OCI-M1 (cell line): ENCODE data around the gene MVD.

Experiments used
- DNase-seq: peaks from one replicate; lab custom pipeline; 2025; lab: John Stamatoyannopoulos, UW

The MVD gene

DNA sequence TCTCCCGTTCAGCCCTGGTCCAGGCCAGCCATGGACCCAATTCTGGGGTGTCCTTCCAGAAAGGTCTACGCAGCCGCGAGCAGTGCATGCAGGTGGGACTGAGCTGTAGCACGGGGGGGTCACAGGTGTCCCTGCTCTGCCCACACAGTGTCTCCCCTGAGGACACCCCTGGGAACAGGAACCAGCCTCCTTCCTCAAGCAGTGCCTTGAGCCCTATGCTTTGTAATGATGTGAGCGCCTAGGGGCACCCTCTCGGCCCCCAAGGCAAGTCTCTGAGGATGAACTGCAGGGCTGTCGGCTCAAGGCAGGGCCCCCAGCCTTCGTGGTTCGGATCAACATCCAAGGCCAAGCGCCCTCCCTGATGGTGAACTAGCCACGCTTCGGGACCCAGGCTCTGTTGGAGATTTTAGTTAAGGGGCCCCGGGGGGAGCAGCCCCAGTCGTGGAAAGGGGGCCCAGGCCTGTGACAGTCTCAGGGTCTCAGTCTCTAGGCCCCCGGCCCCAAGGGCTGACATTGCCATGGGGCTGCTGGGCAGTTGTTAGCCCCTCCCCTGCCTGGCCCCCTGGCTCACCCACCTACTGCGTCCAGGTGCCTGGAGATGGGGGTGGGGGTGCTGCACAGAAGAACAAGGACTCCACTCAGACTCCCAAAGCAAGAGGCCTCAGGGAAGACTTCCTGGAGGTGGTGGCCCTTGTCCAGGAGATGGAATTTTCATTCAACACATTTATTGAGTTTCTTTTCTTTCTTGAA is 22.2 kb downstream of the MVD start:
- no peak for DNase-seq

DNA sequence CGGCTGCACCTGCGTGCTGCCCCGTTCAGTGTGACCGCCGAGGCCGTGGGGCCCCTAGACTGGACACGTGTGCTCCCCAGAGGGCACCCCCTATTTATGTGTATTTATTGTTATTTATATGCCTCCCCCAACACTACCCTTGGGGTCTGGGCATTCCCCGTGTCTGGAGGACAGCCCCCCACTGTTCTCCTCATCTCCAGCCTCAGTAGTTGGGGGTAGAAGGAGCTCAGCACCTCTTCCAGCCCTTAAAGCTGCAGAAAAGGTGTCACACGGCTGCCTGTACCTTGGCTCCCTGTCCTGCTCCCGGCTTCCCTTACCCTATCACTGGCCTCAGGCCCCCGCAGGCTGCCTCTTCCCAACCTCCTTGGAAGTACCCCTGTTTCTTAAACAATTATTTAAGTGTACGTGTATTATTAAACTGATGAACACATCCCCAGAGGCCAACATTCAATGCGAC is 22.8 kb downstream of the MVD start:
- DNase-seq = no peak

DNA sequence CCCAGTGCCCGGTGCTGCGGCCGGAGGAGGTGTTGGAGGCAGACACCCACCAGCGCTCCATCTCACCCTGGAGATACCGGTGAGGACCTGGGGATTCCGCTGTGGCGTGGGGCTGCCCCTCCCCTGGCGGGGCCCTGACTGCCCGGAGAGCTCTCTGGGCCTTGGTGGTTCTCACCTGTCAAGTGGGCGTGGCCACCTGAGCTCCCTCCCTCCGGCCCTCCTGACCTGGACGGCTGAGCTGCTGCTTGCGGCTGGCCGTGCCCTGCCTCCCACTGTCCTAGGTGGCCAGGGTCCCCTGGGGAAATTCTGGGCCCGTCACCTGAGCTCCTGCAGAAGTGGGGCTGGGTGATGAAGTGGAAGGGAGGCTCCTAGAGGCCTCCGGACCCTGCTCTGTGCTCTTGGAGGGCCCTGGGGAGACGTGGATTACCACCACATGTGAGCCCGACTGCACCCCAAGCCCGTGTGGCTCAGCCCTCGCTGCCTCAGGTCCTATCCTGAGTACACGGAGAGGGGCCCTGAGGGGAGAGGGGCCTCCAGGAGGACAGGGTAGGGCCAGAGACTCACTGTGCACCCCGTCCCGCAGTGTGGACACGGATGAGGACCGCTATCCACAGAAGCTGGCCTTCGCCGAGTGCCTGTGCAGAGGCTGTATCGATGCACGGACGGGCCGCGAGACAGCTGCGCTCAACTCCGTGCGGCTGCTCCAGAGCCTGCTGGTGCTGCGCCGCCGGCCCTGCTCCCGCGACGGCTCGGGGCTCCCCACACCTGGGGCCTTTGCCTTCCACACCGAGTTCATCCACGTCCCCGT is 23.5 kb downstream of the MVD start:
- DNase-seq = no peak

DNA sequence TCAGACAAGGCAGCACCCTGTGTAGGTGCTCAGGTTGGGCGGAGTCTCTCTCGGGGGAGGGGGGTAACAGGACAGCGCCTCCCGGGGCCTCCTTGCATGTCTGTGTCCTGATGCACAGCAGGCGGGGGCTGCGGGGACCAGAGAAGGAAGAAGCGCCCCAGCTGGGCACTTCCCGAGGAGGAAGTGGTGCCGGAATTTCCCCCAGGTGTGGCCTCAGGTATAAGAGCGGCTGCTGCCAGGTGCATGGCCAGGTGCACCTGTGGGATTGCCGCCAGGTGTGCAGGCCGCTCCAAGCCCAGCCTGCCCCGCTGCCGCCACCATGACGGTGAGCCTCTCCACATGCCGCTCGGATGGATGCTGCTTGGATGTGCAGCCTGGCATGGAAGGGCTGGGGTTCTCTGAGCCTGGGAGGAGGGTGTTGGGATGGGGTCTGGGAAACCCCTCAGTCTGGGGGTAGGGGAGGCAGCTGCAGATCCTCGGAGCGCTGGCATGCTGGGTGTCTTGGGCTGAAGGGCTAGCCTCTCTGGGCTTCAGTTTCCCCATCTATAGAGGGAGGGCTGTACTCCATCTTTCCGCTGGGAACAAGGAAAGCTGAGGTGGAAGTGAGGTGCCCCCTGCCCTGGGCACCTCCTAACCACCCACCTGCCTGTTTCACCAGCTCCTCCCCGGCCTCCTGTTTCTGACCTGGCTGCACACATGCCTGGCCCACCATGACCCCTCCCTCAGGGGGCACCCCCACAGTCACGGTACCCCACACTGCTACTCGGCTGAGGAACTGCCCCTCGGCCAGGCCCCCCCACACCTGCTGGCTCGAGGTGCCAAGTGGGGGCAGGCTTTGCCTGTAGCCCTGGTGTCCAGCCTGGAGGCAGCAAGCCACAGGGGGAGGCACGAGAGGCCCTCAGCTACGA is 24.3 kb downstream of the MVD start, which contains the start of gene IL17C:
Gene IL17C, plus strand, starts transcription at position 250 of the 908 bp plus-strand sequence. Its CDS starts 70 bp downstream, at position 320.
- no peak for DNase-seq

DNA sequence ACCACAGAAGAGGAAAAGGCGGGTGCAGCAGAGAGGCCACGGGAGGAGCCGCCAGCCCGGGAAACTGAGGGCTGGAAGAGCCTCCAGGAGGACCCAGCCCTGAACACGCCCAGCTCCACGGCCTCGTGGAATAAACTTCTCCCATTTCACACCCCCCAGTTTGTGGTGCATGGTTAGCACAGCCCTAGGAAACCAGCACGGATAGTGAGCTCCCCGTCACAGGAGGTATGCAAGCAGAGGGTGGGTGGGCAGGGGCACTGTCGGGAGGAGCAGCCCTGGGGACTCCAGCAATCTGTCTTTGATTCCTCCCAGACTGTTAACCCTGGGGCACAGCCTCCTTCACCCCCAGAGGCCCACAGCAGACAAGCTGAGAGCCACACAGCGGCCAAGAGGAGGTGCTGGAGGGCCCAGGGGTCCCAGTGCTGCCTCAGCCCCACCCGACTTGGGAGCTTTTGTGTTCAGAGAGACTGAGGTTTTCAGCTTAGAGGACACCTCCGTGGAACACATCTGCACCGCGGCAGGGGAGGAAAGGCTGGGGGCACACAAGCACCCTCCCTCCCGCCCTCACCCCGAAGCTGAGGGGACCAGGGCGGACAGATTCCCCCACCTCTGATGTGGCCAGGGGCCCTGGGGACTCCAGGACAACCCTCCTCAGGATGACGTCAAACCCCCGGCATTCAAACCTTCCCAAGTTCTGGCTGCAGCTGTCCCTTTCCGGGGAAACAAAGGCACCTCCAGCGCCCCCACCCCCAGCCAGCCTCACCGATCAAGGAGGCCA is 26.2 kb downstream of the MVD start:
- no peak for DNase-seq

DNA sequence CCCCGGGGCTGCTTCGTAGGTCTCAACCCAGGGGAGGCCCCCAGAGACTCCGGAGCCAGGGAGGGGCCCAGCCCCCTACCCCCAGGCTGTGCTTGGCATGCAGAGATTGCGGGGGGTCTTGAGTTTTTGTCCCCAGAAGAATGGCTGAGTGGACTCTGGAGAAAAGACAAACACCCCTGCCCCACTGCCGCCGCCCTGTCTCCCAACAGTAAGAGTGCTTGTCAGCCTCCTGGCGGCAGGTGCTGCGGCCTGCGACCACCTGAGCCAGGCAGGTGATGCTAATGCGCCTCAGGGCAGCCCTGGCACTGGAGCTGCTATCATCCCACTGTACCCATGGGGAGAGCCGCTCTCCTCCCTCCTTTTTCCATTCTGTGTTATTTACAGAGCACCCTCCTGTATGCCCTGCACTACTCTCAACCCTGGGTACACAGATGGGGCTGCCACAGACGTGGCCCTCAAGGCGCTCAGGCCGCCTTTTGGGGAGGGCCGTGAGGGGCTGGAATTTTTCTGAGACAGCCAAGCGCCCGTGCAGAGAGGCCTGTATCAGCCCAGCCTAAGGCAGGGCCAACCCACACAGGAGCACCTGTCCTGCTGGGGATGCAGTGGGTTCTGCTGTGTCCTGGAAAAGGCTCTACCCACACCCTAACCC is 27.1 kb downstream of the MVD start:
- DNase-seq = no peak

DNA sequence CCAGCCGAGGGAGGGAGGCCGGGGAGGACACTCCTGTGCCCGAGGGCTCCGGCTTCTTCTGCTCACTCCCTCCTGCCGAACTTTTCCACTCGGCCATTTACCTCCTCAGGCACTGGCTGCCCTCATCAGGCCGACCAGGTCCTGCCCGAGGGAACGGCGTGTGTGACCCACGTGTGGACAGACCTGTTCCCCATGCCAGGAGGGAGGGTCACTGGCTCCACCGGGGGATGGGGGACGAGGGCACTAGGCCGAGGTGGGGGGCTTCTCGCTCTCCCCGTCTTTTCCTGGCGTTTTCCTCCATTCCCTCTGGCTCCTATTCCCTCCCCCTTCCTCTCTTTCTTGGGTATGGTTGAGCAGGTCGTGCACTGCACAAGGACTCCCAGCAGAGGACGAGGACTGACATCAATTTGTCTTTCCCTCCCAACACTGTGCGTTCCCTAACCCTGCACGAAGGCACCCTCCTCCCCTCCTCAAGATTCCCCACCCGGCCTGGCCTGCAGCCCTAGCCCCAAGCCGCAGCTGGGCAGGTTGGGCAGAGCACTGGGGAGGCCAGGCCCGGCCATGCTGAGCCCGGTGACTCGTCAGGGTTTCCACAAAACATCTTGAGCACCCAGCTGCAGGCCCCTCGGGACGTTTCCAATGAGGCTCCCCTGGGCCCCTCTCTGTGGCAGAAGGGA is 27.8 kb downstream of the MVD start:
- no peak for DNase-seq

DNA sequence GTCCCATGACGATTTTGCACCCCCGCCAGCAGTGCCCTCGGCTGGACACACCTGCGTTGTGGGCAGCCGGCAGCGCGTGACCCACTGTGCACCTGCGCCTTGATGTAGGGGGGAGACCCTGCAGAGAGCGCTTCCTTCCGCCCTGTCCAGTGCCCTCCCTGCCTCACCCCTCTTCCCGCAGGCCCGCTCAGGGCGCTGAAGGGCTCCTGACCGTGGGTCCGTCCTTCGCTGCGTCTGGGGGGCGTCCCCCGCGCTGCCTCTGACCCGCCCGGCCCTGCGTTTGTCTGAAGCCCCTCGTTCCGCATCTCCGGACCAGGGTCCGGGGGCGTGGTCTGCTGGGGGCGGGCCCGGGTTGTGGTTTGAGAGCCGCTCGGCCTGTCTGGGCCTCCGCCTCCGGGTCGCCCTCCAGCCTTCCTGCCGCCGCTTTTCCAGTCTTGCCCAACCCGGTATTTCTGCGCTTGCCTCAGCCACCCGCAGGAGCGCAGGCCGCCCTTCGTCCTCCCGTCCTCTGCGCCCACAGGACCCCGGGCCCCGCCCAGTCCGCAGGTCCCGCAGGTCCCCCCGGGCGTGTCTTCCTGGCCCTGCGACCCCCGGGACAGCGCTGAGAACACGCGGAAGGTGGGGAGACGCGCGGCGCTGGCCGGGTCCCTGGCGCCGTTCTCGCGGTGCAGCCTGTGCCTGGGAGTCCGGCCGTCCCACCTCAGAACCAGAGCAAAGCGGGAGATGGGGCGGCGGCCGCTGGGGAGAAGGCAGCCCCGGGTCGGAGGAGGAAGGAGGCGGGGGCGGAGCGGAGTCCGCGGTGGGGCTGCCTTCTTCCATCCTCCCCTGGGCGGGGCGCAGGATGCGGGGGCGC is 28.5 kb downstream of the MVD start:
- peak; percentile 62 for DNase-seq

DNA sequence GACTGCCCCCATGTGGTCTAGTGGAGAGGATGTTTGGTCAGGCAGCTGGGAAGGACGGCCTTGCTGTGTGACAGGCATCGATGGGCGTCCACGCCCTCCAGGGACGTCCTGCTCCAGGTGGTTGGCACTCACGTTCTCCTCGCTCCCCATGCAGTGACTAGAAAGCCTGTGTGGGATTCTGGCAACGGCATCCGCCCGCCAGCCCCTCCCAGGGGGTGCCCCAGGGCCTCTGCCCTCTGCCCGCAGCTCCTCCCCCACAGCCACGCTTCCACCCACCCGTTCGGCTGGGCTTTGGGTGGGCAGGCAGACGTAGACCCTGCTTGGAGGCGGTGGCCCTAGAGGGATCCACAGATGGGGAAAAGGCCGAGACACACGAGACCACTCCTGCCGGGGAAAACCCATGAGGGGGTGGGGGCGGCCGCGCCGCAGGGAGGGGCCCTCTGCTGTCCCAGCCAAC is 29.2 kb downstream of the MVD start:
- peak; percentile 56 for DNase-seq

DNA sequence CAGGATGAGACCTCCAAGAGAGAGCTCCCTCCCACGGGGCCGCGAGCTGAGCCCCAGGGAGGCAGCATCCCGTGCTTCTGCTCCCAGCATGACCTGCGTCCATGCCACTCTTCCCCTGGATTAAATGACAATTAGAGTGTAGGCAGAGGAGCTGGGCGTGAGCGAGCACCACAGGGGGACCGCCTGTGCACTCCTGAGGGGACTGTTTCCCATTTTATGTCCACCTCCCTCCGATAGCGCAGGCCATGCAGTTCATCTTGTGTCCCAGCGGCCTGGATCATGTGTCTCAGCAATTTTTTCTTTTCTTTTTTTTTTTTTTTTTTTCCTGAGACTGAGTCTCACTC is 30.3 kb downstream of the MVD start:
- DNase-seq = no peak

DNA sequence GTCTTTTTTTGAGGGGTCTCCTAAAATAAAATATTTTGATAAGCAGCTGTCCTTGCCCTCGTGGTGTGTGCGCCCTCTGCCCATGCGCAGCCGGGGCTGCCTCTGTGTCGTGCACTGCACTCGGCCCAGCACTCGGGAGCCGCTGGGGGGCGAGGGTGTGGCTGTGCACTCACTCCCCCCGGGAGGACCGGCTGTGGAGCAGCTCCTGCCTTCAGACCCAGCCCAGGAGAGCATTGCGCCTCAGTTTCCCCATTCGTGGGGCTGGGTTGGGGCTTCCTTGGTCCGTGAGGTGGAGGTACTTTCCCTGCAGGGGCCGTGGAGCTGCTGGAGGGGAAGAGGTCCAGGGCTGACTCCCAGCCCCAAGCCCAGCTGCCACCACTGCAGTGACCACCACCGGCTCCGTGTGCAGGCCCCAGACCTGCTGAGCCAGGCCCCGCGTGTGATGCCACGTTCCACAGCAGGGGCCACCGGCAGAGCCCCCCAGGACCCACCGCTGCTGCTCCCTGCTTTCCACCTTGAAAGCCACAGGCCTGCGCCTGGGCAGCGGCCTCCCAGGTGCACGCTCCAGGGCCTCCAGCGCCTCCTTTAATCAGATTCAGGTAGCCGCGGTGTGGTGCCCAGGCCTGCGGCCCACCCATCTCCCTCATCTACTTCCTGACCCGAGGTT is 30.8 kb downstream of the MVD start:
- no peak for DNase-seq

DNA sequence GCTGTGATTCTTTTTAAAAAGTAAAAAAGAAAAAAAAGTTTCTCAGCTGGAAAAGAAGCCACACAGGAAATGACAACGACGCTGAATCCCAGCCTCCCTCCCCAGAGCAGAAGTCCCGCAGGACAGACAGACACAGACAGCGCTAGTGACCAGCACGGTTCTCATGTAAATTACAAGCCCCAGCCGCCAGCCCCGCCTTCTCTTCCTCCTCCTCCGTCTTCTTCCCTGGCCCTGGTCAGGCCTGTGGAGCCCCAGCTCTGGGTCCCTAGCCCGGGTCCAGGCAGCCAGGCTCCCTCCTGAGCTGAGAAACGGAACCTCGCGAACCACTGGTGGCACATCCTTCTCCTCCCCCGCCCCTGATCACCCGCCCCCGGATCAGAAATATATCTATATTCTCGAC is 31.5 kb downstream of the MVD start:
- DNase-seq = no peak

DNA sequence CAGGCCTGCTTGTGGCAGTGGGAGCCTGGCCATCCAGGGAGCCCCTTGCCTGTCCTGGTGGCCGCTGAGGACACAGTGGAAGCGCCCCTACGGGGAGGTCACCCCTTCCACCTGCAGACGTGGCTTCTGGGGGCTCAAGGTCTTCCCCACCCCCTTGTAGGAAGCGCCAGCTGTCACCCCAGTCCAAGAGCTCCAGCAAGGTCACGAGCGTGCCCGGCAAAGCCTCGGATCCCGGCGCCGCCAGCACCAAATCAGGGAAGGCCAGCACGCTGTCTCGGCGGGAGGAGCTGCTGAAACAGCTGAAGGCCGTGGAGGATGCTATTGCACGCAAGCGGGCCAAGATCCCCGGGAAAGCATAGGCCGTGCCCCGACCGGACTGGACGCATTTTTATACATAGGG is 31.9 kb downstream of the MVD start:
- no peak for DNase-seq

DNA sequence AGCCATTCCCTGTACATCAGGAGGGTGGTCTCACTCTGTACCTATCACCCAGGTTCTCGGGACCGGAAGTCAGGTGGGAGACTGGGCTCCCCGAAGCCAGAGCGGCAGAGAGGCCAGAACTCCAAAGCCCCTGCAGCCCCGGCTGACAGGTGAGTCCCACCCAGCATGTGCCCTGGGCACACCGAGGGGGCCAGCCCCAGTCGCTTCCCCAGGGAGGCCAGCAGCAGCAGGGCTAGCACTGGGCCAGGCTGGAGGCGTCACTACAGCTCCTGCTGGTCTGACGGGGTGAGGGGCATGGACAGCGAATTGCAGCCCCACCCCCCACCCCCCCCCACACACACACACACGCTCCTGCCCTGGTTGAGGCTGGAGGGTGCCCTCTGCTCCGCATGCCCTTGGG is 32.5 kb downstream of the MVD start:
- DNase-seq = no peak

DNA sequence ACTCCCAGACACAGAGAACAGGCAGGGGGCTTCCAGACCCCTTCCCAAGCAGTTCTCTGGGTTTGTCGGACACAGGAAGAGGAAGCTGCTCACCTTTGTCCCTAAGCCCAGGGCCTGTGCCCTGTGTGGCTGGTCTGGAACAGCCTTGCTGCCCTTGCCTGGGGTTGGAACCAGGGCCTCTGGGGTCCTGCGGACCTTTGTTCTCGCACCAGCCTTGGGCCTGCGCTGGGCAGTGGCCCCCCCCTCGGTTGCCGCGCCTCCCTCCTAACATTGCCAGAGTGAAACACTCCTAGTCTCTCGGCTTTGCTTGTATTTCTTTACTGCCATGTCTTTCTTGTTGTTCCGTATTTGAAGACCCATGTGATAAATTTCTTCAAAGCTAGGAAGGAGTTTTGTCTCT is 33.1 kb downstream of the MVD start:
- no peak for DNase-seq

DNA sequence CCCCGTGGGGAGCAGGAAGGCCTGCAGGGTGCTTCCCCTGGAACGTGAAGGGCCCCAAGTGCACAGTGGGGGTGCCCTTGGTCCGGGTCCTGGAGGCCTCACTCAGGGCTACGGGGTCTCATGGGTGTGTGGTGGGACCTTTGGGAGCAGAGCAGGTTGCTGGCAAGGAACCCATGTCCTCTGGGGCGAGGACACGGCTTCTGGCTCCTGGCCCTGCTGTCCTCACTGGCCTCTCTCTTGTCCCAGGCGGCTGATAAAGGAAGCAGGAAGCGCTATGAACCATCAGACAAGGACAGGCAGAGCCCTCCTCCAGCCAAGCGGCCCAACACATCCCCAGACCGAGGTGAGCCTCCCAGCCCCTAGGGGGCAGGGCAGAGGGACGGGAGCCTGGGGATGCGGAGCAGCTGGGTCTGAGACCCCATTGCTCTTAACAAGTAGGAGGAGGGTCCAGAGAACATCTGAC is 34.3 kb downstream of the MVD start:
- peak; percentile 50 for DNase-seq

DNA sequence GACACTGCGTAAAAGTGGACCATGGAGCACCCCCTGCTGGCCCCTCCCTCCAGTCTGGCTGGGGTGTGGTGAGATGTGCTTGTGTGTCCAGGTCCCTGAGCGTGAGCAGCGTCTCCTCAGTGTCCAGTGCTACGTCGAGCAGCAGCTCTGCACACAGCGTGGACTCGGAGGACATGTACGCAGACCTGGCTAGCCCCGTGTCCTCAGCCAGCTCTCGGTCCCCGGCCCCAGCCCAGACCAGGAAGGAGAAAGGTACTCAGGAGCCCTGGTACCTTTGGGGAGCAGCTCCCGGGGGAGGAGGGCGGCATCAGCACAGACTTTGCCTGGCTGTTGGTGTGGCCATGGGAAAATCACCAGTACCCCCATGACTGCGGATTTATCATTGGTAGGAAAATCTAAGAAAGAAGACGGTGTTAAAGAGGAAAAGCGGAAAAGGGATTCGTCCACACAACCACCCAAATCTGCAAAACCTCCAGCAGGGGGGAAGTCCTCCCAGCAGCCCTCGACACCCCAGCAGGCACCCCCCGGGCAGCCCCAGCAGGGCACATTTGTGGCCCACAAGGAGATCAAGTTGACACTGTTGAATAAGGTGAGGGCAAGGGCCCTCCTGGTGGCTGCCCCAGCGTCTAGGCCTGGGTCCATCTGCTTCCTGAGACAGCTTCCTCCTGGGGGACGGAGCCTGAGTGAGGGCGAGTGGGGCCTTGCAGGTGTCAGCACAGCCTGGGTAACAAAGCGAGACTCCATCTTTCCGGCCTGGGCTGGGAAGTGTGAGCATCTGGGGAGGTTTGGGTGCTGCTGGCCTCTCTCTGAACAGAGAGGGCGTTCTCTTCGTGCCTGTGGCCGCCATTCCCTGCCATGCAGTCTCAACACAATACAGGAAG is 35.1 kb downstream of the MVD start:
- no peak for DNase-seq

DNA sequence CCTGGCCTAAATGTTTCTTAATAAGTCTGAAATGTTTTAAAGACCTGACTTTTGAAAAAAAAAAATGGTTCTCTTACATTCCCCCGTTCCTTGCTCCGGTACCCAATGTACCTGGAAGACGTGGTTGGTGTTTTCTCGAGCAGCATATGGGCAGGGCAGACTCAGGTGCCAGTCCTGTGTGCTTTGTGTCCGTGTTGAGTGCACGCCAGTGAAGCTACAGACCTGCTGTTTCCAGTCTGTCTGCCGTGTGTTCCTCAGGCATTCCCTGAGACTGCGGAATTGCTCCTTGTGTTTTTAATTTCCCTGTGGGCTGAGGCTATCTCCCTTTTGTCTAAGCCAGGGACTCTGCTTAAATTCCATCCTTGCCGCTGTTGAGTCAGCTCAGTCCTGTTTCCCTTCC is 36.2 kb downstream of the MVD start:
- no peak for DNase-seq
